ENCODE measurements around the gene RGPD4.

RGPD4 gene

DNA sequence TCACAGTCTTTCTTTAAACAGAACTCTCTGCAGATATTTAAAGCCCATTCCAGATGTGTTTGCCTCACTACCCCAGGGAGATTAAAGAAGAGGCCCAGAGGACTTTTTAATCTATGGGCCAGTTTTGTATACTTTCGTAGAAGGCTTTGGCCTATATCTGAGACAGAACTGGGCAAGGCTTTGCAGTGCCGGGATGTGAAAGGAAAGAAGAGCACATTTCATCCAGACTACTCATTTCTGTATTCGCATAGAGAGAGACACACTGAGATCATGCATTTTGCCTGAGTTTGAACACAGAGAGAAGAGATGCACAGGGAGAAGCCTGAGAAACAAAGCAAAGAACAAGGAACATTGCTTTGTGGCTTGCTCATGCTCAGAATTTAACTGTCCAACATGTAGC, 104.7 kb downstream of the RGPD4 start:
- DNase-seq: no peak

- DNase-seq: no peak
Measured at GRCh38 chr2:107932488-107932887, 105.8 kb downstream of the RGPD4 start.

GRCh38 chr2:107932979-107933378, 106.3 kb downstream of the RGPD4 start:
- DNase-seq: peak; percentile 59

DNA sequence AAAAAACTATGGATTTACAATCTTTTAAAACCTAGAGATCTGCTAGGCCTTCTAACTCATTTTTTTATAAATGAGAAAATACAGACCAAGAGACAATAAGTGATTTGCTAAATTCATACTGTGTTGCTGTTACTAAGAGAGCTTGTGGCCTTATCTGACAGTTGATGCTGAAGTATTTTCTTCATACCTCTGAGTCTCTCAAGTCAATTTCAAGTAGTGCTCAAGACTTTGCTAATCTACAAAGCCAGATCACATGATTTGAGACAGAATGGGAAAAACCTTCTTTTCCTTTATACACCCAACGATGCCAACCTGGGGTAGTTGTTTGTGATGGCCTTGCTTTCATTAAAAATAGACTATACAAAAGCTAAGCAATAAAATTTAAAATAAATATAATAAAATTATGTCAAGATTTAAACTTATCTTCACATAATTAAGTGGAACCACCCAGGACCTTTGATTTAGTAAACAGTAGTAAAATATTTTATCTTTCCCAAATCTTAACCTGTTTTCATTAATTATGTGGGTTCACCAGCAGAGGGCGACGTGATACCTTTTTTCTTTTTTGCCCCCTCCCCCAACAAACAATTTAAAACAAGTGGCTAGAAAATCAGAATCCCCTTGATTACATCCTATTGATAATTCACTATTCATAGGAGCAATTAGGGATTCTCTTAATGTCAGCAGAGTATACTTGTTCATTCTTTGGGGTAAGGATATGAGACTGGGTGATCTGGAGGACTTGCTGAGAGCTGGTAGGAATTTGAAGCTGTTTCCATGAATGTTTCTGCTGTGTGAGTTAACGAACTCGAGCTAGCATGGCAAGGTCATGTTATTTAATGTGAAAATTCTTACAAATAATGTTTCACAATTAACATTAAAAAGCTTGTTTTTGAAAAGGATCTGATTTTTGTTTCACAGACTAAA, 110.0 kb downstream of the RGPD4 start:
- DNase-seq: peak; percentile 57
